ENCODE measurements around the gene SYT1.

GRCh38 chr12:79344855-79345847 lies 480.6 kb downstream of the SYT1 start:
- TF ChIP-seq EP300 (IDR thresholded peaks at IDR 0.05) (no peak), POLR2A (IDR thresholded peaks at IDR 0.05) (no peak)

All from sigmoid colon (tissue), 4 donors.